C1 segment of cervical spinal cord (tissue), 14 donors: ENCODE data around the gene NIPAL4.

Experiments used
- DNase-seq, 14 donors: peaks; one replicate each; lab custom pipeline; 2025; lab: John Stamatoyannopoulos, UW

NIPAL4 gene

DNA sequence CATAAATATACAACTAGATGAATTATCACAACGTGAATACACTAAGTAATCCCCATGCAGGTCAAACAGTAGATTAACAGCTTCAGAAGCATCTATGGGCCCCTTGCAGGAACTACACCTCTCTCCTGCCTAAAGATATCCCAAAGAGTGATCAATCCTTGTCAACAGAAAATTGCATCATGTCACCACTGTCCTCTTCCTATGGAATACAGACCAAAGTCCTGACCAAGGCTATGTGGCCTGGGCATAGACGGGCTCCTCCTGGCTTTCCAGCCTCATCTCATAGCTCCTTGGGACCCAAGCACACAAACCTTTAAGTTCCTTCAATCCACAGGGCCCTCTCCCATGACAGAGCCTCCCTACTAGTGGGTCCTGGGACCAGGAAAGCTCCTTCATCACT, 25.3 kb downstream of the NIPAL4 start:
- no peak for DNase-seq

DNA sequence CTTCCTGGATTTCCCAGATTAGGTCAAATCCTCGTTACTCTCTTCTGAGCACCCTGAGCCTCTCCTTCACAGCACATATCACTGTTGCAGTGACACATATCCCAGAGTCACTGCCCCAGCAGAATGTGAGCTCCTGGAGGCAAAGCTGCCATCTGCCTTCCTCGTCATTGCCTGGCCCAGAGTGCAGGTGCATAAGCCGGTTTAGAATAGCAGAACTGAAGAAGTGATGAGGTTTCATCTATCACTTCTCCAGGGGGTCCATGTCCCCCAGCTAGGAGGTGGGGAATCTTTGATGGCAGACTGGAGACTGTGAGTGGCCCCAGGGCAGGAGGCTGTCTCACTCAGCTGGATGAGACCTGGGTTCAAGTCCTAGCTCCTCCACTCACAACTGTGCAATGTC, 25.8 kb downstream of the NIPAL4 start:
- DNase-seq, result no peak

DNA sequence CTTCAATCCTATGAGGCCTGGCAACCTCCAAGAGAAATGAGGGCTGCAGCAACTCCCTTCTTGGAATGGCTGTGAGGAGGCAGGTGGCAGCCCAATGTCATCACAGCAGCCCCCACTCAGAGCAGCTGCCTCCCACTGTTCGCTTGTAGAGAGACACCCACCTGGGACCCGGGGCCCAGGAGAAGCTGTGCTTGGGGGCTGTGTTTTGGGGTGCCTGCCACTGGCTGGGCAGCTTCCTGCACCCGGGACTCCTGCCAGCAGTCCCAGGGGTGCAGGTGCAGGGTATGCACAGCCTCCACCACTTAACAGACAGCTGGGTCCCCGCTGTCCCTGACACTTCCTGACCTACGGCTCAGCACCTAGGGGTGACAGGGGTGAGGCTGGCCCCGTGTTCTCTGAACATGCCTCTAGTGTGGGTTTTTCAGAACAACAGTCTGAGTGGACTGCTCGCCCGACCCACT, 26.2 kb downstream of the NIPAL4 start:
- no peak for DNase-seq

DNA sequence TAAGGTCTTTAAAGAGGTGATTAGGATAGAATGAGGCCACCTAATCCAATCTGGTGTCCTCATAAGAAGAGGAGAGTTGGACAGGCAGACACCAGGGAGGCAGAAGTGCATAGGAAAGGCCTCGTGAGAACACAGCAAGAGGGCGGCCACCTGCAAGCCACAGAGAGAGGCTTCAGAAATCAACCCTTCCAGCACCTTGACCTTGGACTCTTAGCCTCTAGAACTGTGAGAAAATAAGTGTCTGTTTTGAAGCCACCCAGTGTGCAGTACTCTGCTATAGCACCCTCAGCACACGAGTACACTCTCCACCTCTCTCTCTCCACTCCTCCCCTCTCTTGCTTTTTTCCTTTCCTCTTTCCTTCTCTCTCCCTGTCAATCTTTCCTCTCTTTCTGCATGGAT, 26.8 kb downstream of the NIPAL4 start:
- DNase-seq, result no peak

DNA sequence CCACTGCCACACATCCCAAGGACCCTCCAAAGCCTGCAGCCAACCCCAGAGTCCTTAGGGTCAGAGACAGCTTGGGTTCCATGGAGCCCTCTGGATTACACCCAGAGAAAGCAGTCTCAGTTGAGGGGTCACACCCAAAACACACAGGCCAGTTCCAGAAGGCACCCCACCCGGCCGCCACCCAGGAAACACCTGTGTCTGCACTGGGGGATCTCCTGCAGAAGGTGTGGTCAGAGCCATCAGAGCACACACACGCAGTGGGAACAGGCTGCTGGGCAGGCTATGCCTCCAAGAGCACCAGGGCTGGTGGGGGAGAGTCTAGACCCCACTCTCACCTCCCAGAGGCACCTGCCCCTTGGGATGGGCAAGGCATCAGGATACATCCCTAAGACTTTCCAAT, 27.3 kb downstream of the NIPAL4 start:
- no peak for DNase-seq

DNA sequence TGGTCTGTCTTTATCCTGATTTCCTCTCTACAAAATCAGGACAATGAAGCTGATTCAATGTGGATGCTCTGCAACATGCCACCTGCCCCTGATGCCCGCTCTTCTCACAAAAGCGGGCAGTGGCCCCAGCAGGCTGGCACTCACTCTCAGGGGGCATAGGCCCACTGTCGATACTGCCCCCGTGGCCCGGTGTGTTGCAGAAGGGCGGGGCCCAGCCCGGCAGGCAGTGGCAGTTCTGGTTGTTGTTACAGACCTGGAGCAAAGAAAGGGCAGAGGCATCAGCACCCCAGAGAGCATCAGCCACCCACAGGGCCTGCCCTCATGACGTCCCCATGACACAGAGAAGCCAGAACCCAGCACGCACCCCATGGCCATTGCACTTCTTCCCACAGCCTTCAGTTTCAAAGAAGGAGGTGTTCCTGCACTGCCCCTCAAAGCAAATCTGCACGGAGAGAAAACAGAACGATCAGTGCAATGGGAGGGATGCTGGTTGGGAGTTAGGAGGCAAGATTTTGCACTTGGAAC, 31.5 kb downstream of the NIPAL4 start:
- no peak for DNase-seq

DNA sequence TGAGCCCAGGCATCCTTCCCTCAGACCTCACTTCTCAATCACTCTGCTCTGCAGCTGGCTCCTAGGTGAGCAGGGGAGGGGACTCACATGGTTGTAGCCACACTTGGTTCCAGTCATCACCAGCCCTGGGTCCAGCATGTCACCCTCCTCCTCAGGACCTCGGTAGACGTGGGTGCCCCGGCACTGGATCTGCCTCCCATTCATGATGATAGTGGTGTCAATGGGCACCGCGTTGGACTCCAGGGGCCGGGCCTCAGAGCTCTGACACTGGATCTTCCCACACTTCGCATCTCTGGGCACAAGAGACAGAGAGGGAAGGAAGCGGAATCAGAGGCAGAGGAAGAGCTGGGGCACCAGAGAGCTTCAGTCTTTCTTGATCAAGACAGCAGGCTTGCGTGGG, 32.9 kb downstream of the NIPAL4 start:
- no peak for DNase-seq

DNA sequence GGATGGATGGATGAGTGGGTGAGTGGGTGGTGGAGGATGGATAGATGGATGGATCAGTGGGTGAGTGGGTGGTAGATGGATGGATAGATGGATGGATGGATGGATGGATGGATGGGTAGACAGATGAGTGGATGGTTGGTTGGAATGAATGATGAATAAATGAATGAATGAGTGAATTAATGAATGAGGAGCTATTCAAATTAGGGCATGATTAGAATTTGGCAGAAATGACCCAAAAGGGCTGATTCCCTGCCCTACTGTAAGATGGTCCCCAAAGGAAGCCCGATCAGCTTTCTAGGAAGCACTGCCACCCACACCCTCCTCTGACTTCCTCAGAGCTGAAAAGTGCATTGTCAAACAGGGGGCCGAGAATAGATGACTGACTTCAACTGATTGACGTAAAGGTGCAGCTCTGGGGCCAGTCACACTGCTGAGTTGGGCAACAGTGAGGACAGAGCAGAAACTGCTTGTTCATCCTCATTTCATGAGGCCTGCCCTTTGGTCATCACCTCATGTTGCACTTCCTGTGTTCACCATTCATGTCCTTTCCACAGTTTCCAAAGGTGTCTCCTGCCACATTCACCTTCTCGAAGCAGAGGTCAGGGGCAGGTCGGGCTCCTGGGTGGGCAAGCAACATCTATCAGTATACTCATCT, 34.3 kb downstream of the NIPAL4 start:
- no peak for DNase-seq

DNA sequence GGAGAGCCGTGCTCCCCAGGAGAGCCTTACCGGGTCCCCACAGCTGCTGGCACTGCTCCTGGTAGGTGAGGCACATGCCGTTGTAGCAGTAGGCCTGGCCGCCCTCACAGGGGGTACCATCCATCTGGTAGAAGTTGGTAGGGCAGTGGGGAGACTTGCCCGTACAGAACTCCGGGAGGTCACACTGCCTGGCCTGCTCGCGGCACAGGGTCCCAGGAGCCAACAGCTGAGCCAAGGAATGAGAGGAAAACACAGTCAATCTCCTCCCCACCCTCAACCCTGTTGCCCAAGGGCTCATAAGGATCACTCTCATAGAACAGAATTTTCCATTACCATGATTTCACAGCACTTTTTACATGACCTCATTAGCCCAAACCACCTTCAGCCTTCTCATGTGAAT, 36.9 kb downstream of the NIPAL4 start:
- no peak for DNase-seq

DNA sequence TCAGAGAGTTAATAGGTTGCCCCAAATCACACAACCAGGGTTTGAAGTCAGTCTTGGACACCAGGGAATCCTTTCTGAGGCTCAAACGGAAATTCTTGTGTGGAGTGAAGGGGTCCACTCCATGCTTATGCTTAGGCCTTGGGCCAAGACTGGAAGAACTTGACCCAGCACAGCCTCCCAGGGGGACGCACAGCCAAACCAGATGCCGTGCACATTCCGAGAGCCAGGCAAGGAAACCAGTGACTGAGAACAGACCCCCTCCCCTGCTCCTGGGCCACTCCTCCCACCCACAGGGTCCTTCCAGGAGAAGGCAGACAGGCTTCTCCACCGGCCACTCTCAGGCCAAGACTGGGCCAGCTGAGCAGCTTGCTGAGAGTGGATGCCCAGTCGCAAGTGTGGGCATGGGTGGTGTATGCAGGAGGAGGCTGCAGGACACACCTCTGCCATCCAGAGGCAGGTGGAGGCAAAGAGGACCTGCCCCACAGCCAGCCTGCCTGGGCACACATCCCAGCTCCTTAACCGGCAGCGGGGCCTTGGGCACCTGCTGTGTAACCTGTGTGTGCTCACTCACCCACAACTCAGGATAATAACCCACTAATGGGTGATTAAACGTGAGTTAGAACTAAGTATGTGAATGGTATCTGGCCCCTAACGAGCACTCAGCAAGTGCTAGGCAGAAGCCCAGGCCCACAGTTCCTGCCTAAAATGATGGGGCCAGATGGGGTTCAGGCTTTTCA, 38.0 kb downstream of the NIPAL4 start:
- DNase-seq, result no peak

DNA sequence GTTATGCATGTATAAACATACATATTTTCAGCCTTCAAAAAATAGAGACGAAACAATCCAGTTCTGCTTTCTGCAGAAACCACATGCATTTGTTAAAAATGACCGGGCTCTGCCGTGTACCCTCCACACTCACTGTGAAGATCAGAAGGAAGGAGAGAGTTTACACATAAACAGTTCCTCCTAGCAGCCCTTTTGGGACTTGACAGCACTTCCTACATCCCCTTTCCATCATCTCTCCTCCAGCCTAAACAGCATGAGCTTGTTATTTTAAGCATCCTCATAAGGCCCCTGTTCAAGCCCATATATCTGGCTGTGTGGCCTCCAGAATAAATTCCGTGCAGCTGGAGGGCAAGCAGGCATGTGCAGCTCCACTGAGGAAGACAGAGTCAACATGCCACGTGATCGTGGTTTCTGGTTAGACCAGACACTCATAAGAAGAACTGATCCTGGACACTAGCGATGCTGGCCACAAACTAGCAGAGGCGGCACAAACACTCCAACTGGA, 42.2 kb downstream of the NIPAL4 start:
- peak in 4 of 14 donors; percentile 3 to 40 (median 24) for DNase-seq

DNA sequence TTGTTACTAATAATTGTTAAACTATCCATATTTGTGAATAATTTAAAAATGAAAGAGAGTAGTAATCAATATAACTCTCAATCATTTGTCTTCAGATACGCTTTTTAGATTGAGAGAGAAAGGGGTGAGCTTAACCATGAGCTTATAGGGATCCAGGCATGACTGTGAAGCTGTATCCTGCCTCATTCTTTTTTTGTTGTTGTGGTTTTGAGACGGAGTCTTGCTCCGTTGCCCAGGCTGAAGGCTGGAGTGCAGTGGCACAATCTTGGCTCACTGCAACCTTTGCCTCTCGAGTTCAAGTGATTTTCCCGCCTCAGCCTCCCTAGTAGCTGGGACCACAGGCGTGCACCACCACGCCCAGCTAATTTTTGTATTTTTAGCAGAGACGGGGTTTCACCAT, 44.0 kb downstream of the NIPAL4 start:
- no peak for DNase-seq

DNA sequence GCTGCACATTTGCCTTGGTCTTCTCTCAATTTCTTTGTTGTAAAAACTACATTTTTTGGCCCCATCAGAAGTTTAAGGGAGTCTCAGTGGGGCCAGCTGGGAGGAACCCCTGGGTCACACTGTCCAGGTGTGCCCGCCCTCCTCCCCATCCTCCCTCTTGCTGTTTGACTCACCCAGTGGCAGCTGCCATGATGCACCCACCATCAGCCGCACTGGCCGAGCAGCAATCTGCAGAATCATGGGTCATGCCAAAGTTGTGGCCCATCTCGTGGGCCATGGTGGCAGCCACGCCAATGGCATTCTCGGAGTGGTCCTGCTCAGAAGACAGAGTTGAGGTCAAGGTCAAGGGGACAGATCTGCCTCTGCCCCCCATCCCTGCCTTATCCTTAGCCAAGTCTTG, 45.5 kb downstream of the NIPAL4 start:
- DNase-seq, result no peak

DNA sequence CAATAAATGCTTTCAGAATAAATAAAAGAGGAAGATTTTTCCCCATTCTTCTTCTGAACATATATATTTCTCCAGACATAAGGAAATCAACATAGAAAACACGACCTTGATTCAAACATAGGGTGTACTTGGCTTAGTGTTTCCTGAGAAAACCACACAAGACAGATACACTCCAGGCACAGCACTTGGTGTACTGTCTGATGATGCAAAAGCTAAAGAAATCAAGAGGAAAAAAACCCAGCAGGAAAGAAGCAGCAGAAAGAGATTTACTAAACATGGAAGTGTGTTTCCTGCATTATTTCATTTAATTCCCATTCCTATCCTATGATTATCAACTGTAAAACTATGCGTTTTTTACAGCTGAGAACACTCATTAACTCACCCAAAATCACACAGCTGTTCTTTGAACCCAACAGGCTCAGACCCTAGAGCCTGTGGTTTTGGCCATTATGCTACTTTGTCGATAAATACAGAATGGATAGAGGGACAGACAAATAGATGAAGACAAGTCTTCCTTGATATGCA, 46.1 kb downstream of the NIPAL4 start:
- DNase-seq, result no peak

DNA sequence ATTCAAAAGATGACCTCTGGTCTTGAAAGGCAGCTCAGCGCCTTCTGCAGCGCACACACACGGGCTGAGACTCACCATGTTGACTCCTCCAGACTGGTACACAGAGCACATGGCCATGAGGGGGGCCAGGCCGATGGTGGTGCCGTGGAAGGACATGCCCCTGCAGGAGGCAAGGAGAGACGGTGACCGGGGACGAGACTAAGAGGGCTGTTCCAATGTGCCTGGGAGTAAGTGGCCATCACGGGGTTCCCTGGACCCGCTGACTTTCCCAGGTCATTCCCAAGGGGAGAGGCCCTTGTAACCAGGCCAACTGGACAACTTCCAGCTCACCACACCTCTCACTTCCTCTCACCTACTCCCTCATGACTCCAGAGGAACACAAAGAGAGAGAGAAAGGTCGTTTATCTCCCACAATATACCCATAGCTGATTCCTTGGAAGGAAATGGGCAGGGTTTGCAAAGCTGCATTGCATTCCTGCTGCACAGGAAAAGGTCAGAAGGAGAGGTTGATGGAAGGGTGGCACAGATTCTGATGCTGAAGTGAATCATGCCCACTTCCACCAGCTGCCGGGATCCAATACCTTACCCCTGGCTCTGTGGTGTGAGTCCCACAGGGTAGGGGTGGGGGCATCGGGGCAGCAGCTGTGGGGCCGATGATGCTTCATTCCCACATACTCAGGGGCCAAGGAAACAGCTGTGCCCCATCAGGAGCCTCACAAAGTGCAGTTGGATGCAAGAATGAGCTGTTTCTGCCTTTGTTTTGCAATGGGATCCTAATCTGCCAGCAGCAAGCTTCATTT, 47.2 kb downstream of the NIPAL4 start:
- DNase-seq, result no peak

DNA sequence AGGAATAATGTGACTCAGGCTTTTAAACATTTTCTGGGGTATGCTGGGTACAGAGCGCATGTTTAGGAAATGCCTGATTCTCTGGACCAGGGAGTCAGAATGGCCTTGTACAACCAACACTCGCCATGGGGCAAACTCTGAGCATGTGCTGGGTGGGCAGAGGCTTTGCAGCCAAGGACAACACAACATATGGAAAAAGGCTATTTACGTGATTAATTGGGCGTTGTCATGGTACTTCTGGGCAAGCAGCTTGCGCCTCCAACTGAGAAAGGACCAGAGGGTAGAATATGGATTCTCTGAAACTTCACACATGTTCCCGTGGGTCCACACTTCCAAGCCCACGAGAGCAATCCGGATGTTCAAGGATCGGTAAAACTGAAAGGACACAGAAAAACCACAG, 49.1 kb downstream of the NIPAL4 start:
- DNase-seq, result no peak

DNA sequence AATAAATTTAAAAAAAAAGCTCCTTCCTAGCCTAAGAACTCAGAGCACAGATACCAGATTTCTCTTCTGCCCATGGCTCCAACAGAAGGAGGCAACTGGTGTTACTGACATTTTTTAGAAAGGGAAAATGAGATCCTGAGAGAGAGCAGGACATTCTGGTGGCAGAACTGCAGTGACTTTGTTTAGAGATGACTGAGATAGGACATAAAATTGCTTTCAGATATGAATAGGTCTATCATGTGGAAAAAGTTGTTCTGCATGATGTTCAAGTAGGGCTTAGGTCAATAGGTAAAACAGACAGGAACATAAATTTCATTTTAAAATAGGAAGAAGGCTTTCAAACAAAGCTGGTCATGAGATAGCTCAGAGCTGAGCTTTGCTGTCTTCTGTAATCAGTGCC, 49.6 kb downstream of the NIPAL4 start:
- no peak for DNase-seq

DNA sequence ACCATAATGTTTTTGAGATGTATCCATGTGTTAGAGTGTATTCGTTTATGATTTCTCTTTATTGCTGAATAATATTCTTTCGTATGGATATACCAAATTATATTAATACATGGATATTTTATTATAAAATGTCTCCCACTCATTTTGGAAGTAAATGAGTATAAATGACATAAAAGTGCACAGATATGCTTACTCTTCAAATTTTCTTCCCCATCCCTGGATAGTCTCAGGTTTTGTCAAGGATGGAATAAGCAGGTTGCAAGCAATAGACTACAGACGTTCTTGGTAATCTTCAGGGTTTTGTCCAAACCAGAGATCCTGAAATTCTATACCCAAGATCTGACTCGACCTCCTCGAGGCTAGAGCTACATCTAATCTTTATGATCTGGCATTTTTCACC, 50.7 kb downstream of the NIPAL4 start:
- DNase-seq, result no peak

DNA sequence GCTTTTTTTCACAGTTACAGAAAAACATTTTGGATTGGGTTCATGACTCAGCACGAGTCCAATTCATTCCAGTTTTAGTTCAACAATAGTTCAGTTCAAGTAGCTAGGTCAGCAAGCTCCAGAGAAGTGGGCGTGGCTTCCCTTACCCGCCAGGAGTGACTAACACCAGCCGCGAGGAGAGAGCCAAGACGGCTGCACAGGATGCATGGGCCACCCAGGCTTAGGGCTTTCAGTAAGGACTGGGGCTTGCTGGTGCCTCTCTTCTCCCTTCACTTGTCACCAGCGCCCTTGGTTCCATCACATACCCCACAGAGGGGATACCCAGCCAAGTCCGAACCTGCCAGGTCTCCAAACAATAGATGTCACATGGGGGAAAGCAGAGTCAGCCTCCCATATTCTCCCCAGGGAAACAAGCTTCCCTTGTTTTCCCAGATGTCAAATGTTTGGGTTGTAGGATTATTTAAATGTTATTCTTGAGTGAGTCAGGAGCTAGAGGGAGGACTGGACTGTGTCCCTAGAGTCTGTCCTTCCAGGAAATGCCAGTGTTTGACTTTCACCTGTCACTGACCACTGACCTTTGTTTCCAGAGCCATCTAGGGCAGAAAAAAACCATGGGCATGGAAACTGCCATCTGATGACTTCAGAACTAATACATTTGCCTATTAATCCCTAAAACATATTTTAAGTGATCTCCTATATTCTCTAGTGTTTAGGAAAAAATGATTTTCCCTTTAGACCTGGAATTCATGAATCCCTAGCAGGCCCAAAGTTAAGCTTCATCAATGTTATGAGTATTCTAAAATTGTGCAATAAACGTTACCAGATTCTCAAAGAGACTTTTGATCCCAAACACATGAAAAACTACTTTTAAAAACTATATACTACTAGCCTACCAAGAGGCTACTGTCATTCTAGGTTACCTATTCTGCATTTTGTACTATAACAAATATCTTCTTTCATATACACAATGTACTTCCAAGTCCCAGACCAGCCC, 51.9 kb downstream of the NIPAL4 start:
- peak in 10 of 14 donors; percentile 7 to 86 (median 41) for DNase-seq

DNA sequence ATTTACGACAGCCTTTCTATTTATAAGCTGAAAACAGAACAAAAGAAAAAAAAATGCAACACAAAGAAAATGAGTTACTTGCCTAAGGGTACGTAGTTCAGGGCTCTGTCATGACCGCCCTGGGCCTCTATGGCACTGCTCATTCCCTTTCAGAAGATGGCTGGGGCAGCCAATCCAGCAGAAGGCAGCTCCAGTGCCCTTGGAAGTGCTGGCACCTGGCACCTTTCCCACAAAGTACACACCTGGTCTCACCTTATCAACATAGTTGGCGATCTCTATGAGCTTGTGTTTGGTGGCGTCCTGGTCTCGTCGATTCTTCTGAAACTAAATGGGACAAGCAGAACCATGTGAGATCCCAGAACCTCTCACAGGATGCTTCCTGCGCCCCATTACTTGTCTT, 53.2 kb downstream of the NIPAL4 start:
- DNase-seq, result no peak

DNA sequence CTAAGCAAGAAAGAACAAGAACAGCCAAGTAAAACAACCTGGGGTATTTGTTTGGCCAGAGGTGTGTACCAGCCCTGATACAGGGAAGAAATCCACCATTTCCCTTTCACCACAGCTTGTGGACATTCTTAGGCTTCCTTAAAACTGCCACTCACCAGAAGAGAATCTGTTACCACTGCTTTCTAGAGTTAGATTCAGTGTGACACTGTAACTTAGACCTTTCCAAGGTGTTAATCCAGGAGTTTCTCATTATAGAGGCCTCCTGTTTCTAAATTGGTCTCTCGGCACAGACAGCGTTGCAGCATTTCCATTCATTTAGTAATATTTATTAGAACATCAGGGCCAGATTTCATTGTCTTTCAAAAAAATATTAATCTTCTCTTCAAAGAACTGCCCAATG, 55.0 kb downstream of the NIPAL4 start:
- no peak for DNase-seq
